GM12875 (cell line): Measurements from ENCODE around the gene ZNF254.

Source experiments
- H3K4me3 ChIP-seq: one replicate; pipeline ENCODE4 v1.5.1; 2011; ENCODE audit warnings: low read depth, low read length, control low read depth
- TF ChIP-seq, protein P1 (sequence below): IDR thresholded peaks from 2 replicates; pipeline ENCODE4 v1.5.1; 2011; ENCODE audit warnings: low read depth, mild to moderate bottlenecking, control low read depth, inconsistent platforms, low read length, moderate library complexity, borderline replicate concordance; ENCODE audit not compliant: insufficient read depth

ZNF254 gene

DNA sequence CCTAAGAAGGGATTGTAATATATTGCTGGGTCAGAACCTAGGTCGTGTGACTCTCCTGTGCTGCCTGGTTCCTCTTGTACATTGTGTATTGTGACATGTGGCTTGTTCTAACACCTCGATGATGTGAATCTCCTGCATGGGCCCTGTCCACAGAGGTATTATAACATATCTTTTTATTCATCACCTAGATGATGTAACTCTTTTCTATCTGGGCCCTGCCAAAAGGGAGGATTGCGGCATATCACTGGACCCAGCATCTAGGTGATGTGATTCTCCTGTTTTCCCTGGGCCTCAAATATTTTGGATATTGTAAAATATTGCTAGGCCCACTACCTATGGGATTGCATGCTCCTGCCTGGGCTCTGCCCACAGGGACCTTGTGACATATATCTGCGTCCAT, 33.4 kb upstream of the ZNF254 start:
- no peak overlapping the region for H3K4me3 ChIP-seq
- TF ChIP-seq, protein P1, sequence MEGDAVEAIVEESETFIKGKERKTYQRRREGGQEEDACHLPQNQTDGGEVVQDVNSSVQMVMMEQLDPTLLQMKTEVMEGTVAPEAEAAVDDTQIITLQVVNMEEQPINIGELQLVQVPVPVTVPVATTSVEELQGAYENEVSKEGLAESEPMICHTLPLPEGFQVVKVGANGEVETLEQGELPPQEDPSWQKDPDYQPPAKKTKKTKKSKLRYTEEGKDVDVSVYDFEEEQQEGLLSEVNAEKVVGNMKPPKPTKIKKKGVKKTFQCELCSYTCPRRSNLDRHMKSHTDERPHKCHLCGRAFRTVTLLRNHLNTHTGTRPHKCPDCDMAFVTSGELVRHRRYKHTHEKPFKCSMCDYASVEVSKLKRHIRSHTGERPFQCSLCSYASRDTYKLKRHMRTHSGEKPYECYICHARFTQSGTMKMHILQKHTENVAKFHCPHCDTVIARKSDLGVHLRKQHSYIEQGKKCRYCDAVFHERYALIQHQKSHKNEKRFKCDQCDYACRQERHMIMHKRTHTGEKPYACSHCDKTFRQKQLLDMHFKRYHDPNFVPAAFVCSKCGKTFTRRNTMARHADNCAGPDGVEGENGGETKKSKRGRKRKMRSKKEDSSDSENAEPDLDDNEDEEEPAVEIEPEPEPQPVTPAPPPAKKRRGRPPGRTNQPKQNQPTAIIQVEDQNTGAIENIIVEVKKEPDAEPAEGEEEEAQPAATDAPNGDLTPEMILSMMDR = no peak

DNA sequence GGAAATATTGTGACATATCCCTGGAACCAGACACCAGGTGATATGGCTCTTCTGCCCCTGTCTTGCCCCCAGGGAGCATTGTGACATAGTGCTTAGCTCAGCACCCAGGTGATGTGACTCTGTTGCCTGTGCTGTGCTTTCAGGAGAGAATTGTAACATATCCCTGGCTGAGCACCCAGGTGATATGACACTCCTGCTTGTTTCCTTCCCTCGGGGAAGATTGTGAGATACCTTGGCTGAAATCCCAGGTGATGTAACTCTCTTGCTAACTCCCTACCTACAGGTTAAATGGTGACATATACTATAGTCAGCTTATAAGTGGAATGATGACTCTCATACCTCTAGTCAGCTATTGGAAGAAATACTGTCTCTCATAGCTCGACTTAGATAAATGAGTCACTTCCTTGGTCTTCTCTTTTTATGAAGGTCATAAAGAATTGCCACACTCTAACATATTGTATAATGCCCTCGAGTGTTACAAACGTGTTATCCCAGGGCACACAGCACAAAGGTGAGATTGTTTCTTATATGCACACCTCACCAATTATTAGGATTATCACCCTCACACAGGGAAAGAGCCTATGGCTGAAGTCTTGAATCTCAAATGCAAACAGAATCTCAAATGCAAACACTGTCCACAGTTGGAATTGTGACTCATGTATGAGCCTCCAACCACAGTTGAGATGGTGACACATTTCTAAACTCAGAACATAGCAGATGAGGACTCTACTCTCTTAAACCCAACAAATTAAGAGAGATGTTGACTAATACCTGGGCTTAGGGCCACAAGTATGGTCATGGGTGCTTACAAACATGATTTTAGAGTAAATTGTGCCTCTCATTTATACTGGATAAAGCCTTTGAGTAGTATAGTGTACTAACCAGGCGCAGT, 32.7 kb upstream of the ZNF254 start:
- TF ChIP-seq, protein P1 = no peak
- H3K4me3 ChIP-seq = no peak overlapping the region

DNA sequence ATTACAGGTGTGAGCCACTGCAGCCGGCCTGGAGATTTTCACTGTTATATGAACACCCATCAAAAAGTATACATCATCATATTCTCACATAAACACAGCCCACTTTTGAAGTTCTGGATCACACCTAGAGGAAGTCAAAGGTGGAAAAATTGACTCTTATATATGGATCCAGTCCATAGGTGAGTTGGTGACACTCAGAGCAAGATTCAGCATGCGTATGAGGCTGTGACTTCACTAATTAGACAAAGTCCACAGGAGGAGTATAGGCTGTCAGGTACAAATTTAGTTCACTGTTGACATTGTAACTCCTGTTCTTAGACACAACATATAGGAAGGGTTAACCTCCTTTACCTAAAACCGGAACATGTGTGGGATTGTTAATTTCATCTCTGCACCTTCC, 31.4 kb upstream of the ZNF254 start:
- TF ChIP-seq, protein P1 = no peak
- no peak overlapping the region for H3K4me3 ChIP-seq

DNA sequence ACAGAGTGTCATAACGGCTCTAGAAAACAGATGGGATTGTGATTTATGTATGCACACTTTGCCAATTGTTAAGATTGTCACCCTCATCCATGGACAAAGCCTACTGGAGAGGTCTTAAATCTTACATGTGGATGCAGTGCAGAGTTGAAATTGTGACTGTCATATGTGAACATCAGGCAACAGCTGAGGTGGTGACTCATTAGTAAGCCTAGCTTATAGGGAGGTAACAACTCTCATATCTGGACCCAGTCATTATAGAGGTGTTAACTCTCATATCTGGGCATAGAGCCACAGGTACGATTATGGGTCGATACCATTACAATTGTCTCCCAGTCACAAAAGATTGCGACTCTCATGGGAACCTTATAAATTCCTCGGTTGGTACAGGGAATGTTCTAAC, 29.8 kb upstream of the ZNF254 start:
- H3K4me3 ChIP-seq = no peak overlapping the region
- TF ChIP-seq, protein P1 = no peak

DNA sequence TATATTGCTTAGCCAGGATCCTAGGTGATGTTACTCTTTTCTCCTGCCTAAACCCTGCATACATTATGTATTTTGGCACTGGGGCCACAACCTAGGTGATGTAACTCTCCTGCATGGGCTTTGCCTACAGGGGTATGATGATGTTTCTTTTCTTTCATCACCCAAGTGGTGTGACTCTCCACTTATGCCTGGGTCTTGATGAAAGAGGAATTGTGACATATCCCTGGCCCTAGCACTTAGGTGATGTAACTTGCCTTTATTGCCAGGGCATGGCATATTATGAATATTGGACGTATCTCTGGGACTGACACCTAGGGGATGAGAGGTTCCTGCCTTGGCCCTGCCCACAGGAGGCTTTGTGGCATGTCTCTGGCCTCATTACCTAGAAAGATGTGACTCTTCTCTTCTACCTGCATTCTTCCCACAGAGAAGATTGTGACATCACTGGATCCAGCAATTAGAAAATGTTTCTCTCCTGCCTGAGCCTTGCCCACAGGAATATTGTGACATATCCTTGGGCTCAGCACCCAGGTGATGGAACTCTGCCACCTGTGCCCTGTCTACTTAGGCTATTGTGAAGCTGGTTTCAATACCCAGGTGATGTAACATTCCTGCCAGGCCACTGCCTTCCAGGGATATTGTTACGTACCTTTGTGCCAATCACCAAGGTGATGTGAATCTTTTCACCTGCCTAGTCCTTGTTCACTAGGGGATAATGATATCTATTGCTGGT, 27.3 kb upstream of the ZNF254 start:
- no peak overlapping the region for H3K4me3 ChIP-seq
- TF ChIP-seq, protein P1 = no peak

DNA sequence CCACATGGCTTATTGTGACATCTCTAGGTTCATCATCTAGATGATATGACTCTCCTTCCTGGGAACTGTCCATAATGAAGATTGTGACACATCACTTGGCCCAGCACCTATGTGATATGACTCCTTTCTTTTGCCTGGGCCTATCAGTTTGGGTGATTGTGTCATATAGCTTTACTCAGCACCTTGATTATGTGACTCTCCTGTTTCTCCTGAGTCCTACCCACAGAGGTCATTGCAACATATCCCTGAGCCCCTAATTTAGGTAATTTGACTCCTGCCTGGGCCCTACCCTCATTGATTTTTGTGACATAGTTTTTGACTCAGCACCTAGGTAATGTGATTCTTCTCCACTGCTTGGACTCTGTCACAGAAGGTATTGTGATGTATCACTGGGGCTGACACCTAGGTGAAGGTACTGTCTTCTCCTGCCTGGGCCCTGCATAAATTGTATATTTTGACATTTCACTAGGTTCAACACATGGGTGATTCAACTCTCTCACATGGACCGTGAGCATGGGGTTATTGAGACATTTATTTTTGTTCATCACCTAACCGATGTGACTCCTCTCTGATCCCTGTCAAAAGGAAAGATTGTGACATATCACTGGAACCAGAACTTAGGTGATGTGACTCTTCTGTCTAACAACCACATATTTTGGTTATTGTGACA, 26.2 kb upstream of the ZNF254 start:
- H3K4me3 ChIP-seq = no peak overlapping the region
- TF ChIP-seq, protein P1 = no peak
